Endothelial cell of umbilical vein (primary cell): ENCODE data around the gene FHOD3.

Experiments
- CTCF ChIP-seq, 2 donors: IDR thresholded peaks; 1 replicate in 1 of 2; 2 replicates in 1 of 2; pipeline ENCODE4 v1.5.1; 2011; ENCODE audit warnings: low read length in 2 of 2, mild to moderate bottlenecking in 2 of 2, moderate library complexity in 2 of 2, control low read depth in 1 of 2, inconsistent platforms in 1 of 2, low read depth in 1 of 2; ENCODE audit not compliant: insufficient read depth in 1 of 2; ENCODE audit errors: extremely low read depth in 1 of 2
- EZH2 ChIP-seq: IDR thresholded peaks from 2 replicates; pipeline ENCODE4 v1.6.1; 2012; ENCODE audit warnings: borderline replicate concordance, low read depth, mild to moderate bottlenecking, moderate library complexity, low read length, inconsistent platforms; ENCODE audit not compliant: severe bottlenecking
- GATA2 ChIP-seq: IDR thresholded peaks from 2 replicates; pipeline ENCODE4 v1.7.0; 2011; ENCODE audit warnings: low read depth, mild to moderate bottlenecking, moderate library complexity, mixed read lengths, low read length; ENCODE audit not compliant: insufficient read length, insufficient read depth
- JUN ChIP-seq: IDR thresholded peaks from 2 replicates; pipeline ENCODE4 v1.6.1; 2011; ENCODE audit warnings: borderline replicate concordance, low read depth; ENCODE audit not compliant: insufficient read length, insufficient read depth
- POLR2A ChIP-seq: IDR thresholded peaks from 2 replicates; pipeline ENCODE4 v1.6.1; 2012; ENCODE audit warnings: low read depth, mild to moderate bottlenecking, control low read depth, low read length
- POLR2AphosphoS5 ChIP-seq: IDR thresholded peaks from 2 replicates; pipeline ENCODE4 v1.6.1; 2012; ENCODE audit warnings: low read depth, mild to moderate bottlenecking, control low read depth, low read length, moderate library complexity; ENCODE audit not compliant: insufficient read depth
- TF ChIP-seq, protein P1 (sequence below): IDR thresholded peaks from 2 replicates; pipeline ENCODE4 v1.6.1; 2011; ENCODE audit not compliant: insufficient read depth, insufficient read length

DNA sequence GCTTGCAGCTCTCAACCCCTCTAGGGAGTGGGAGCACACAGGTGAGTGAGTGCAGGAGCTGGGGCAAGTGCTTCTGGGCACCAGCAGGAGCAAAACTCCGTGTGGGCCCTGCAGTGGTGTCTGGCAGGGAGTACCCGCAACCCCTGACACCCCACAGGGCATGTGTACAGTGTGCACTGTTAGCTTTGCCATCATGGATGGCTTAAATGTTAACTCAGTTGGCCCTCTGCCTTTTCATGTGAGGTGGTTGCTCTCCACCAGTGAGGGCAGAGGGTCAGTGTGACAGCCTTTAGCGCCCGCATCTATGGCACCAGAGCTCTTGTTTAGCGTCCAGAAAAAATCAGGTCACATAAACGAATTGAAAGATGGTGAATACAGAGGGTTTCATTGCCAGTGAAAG, 438.6 kb downstream of the FHOD3 start:
- TF ChIP-seq CTCF (IDR thresholded peaks at IDR 0.05; ENCODE audit: extremely low read depth in 1 of 2, insufficient read depth in 1 of 2, low read depth in 1 of 2, low read length in 2 of 2) = no peak
- TF ChIP-seq POLR2A = no peak
- TF ChIP-seq EZH2 = no peak
- no peak for TF ChIP-seq GATA2
- TF ChIP-seq, protein P1, sequence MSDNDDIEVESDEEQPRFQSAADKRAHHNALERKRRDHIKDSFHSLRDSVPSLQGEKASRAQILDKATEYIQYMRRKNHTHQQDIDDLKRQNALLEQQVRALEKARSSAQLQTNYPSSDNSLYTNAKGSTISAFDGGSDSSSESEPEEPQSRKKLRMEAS = no peak
- TF ChIP-seq POLR2AphosphoS5 = no peak
- no peak for TF ChIP-seq JUN
